ENCODE data around the gene OARD1.

Gene OARD1

DNA sequence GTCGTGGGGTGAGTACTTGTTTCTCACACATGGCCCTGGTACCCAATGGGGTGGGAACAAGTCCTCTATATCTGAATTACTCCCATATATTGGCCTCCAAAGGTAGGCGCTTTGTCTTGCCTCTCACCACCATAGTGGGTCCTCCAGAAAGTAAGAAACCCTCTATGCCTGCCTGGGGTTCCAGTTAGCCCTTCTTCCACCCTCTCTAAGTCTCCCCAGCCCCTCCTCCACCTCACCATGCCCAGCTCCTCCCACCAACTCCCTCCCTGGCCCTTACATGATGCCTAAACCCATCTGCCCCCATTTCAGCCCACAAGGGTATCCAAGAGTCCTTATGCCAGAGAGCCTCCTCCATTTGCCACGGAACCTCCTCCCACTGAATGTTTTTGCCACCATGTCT lies 29.0 kb downstream of the OARD1 start:
- Histone ChIP-seq H3K9me2 (replicated peaks; ENCODE audit: low read depth, low read length) (no peaks in the 10 kb centered on the region), H3K36me3 (ENCODE audit: insufficient read depth, low read length) (no peaks in the 10 kb centered on the region), H3K4me3 (ENCODE audit: low read length, poor library complexity, severe bottlenecking) (no peak overlapping the region), H3K9me3 (ENCODE audit: insufficient read depth, low read depth, low read length) (no peaks in the 10 kb centered on the region), H3K4me2 (ENCODE audit: low read depth, low read length, poor library complexity, severe bottlenecking) (no peak overlapping the region), H2AFZ (ENCODE audit: low read length) (no peak overlapping the region), H3K27me3 (ENCODE audit: insufficient read depth, low read length, poor library complexity, severe bottlenecking) (no peaks in the 10 kb centered on the region), H4K20me1 (ENCODE audit: insufficient read depth, low read length, poor library complexity, severe bottlenecking) (no peaks in the 10 kb centered on the region), H3F3A (ENCODE audit: low read depth) (no peaks in the 10 kb centered on the region), H3K79me2 (ENCODE audit: insufficient read depth, low read length) (no peaks in the 10 kb centered on the region), H3K9ac (ENCODE audit: low read depth, low read length, poor library complexity, severe bottlenecking) (no peak overlapping the region), H3K4me1 (ENCODE audit: insufficient read depth, low read length, poor library complexity, severe bottlenecking) (peaks cover 10% of the 10 kb centered on the region)
- TF ChIP-seq EZH2phosphoT487 (IDR thresholded peaks at IDR 0.05; ENCODE audit: borderline replicate concordance) (no peak), CTCF (conservative IDR thresholded peaks at IDR 0.05; ENCODE audit: low read length) (no peak)

DNA sequence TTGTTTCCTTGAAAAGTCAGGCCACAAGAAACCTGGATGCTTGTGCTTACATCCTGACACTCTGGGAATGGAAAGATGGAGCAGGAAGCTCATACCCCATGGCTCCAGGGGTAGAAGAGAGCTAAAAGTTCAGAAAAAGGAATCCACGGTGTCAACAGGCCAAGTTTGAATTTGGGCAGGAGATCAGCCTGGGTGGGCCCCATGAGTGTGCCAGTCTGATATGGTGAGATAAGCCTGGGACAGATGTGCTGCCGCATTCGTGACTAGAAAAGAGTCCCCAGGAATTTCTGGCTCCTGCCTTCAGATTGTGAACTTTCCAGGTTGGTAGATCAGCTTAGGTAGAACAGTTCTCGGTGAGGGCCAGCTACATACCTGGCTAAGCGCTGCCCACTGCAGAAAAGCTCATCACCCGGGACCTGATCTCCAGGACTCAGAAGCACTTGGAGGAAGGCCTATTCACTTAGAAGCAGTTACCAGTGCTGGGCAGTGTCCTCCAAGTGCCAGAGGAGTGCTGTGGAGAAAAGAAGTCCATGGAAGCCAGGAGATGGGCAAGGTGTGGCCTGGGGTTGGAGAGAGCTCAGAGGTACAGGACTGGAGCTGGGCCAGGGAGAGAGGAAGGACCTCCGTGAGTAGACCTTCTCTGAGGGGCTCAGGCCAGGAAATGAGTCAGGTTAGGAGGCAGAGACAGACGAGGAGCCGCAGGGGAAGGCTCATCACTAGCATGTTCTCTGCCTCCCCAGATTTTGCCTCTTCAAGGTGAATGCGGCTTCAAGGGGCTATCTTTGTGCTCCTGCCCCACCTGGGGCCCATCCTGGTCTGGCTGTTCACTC lies 29.7 kb downstream of the OARD1 start, which contains the start of gene TSPO2:
Gene TSPO2, plus strand, starts transcription at position 242 of the 830 bp plus-strand sequence. Its CDS starts 519 bp downstream, at position 761.
- H3K4me2 ChIP-seq (ENCODE audit: low read depth, low read length, poor library complexity, severe bottlenecking) = no peak within 1 kb of the TSS
- no peak within 1 kb of the TSS for H3K4me3 ChIP-seq (ENCODE audit: low read length, poor library complexity, severe bottlenecking)
- H3K9me2 ChIP-seq (replicated peaks; ENCODE audit: low read depth, low read length) = no peaks in the 10 kb centered on the region
- no peaks in the 10 kb centered on the region for H3K36me3 ChIP-seq (ENCODE audit: insufficient read depth, low read length)
- H4K20me1 ChIP-seq (ENCODE audit: insufficient read depth, low read length, poor library complexity, severe bottlenecking) = no peaks in the 10 kb centered on the region
- no peak within 1 kb of the TSS for H3K9ac ChIP-seq (ENCODE audit: low read depth, low read length, poor library complexity, severe bottlenecking)
- H3F3A ChIP-seq (ENCODE audit: low read depth) = no peaks in the 10 kb centered on the region
- peaks cover 10% of the 10 kb centered on the region for H3K4me1 ChIP-seq (ENCODE audit: insufficient read depth, low read length, poor library complexity, severe bottlenecking)
- H3K9me3 ChIP-seq (ENCODE audit: insufficient read depth, low read depth, low read length) = no peaks in the 10 kb centered on the region
- H3K27me3 ChIP-seq (ENCODE audit: insufficient read depth, low read length, poor library complexity, severe bottlenecking) = no peaks in the 10 kb centered on the region
- TF ChIP-seq EZH2phosphoT487 (IDR thresholded peaks at IDR 0.05; ENCODE audit: borderline replicate concordance) (no peak), CTCF (conservative IDR thresholded peaks at IDR 0.05; ENCODE audit: low read length) (no peak)
- H3K79me2 ChIP-seq (ENCODE audit: insufficient read depth, low read length) = no peaks in the 10 kb centered on the region
- no peak within 1 kb of the TSS for H2AFZ ChIP-seq (ENCODE audit: low read length)

GRCh38 chr6:41040940-41041536 lies 31.1 kb downstream of the OARD1 start:
- H3K9ac ChIP-seq (ENCODE audit: low read depth, low read length, poor library complexity, severe bottlenecking) = no peak overlapping the region
- no peak overlapping the region for H3K4me3 ChIP-seq (ENCODE audit: low read length, poor library complexity, severe bottlenecking)
- H3K9me3 ChIP-seq (ENCODE audit: insufficient read depth, low read depth, low read length) = no peaks in the 10 kb centered on the region
- H3F3A ChIP-seq (ENCODE audit: low read depth) = no peaks in the 10 kb centered on the region
- H4K20me1 ChIP-seq (ENCODE audit: insufficient read depth, low read length, poor library complexity, severe bottlenecking) = no peaks in the 10 kb centered on the region
- no peaks in the 10 kb centered on the region for H3K9me2 ChIP-seq (replicated peaks; ENCODE audit: low read depth, low read length)
- H3K4me1 ChIP-seq (ENCODE audit: insufficient read depth, low read length, poor library complexity, severe bottlenecking) = peaks cover 10% of the 10 kb centered on the region
- H3K27me3 ChIP-seq (ENCODE audit: insufficient read depth, low read length, poor library complexity, severe bottlenecking) = no peaks in the 10 kb centered on the region
- H2AFZ ChIP-seq (ENCODE audit: low read length) = no peak overlapping the region
- H3K79me2 ChIP-seq (ENCODE audit: insufficient read depth, low read length) = no peaks in the 10 kb centered on the region
- H3K36me3 ChIP-seq (ENCODE audit: insufficient read depth, low read length) = no peaks in the 10 kb centered on the region
- H3K4me2 ChIP-seq (ENCODE audit: low read depth, low read length, poor library complexity, severe bottlenecking) = no peak overlapping the region
- TF ChIP-seq EZH2phosphoT487 (IDR thresholded peaks at IDR 0.05; ENCODE audit: borderline replicate concordance) (no peak), CTCF (conservative IDR thresholded peaks at IDR 0.05; ENCODE audit: low read length) (no peak)

Data from Loucy (cell line).